ENCODE measurements around the gene CERS3. TPM values are rescaled to one million over a fixed set of nuclear protein-coding genes. Genes with fewer than 3 reads are reported as not detected.
A peak's percentile ranks its signal among the peaks of the same experiment; 100 is the strongest.

Gene CERS3
- total RNA-seq, 1 donor from 2014 or later = 0.24 TPM

GRCh38 chr15:100533886-100534285 lies 5.1 kb upstream of the CERS3 start:
- DNase-seq (ENCODE audit: low spot score) = no peak
- intact Hi-C loops (cut with DNase I) = no loop called here

- intact Hi-C loops (cut with DNase I) = no loop called here
- no peak for DNase-seq (ENCODE audit: low spot score)
Measured at GRCh38 chr15:100531823-100532327, 3.1 kb upstream of the CERS3 start.

- intact Hi-C loops (cut with DNase I) = no loop called here
Measured at GRCh38 chr15:100531204-100531603, 2.5 kb upstream of the CERS3 start.

GRCh38 chr15:100529556-100529955 lies 806 bp upstream of the CERS3 start:
- no peak for DNase-seq (ENCODE audit: low spot score)
- intact Hi-C loops (cut with DNase I) = no loop called here

More at GRCh38 chr15:100531204-100531603, 2.5 kb upstream of the CERS3 start:
- no peak for DNase-seq (ENCODE audit: low spot score)

GRCh38 chr15:100526027-100526481 lies 2.7 kb downstream of the CERS3 start:
- DNase-seq (ENCODE audit: low spot score) = no peak
- intact Hi-C loops (cut with DNase I) = no loop called here

GRCh38 chr15:100525436-100525835 lies 3.3 kb downstream of the CERS3 start:
- intact Hi-C loops (cut with DNase I) = no loop called here
- DNase-seq (ENCODE audit: low spot score) = no peak

- DNase-seq (ENCODE audit: low spot score) = no peak
- intact Hi-C loops (cut with DNase I) = no loop called here
Measured at GRCh38 chr15:100524326-100524725, 4.4 kb downstream of the CERS3 start.

- intact Hi-C loops (cut with DNase I) = no loop called here
Measured at GRCh38 chr15:100521907-100522306, 6.8 kb downstream of the CERS3 start.

GRCh38 chr15:100520132-100520921 lies 8.4 kb downstream of the CERS3 start:
- DNase-seq (ENCODE audit: low spot score) = peak; percentile 78
- intact Hi-C loops (cut with DNase I) = no loop called here

More at GRCh38 chr15:100521907-100522306, 6.8 kb downstream of the CERS3 start:
- no peak for DNase-seq (ENCODE audit: low spot score)

GRCh38 chr15:100517846-100518245 lies 10.9 kb downstream of the CERS3 start:
- intact Hi-C loops (cut with DNase I) = no loop called here
- DNase-seq (ENCODE audit: low spot score) = no peak

GRCh38 chr15:100516643-100517512 lies 11.9 kb downstream of the CERS3 start:
- no peak for DNase-seq (ENCODE audit: low spot score)

GRCh38 chr15:100515758-100516157 lies 13.0 kb downstream of the CERS3 start:
- intact Hi-C loops (cut with DNase I) = no loop called here

More at GRCh38 chr15:100516643-100517512, 11.9 kb downstream of the CERS3 start:
- intact Hi-C loops (cut with DNase I) = no loop called here

GRCh38 chr15:100508641-100509300 lies 20.0 kb downstream of the CERS3 start:
- intact Hi-C loops (cut with DNase I) = no loop called here
- no peak for DNase-seq (ENCODE audit: low spot score)

More at GRCh38 chr15:100515758-100516157, 13.0 kb downstream of the CERS3 start:
- DNase-seq (ENCODE audit: low spot score) = no peak

GRCh38 chr15:100502651-100503050 lies 26.1 kb downstream of the CERS3 start:
- intact Hi-C loops (cut with DNase I) = no loop called here

GRCh38 chr15:100501117-100501516 lies 27.6 kb downstream of the CERS3 start:
- intact Hi-C loops (cut with DNase I) = no loop called here

More at GRCh38 chr15:100502651-100503050, 26.1 kb downstream of the CERS3 start:
- no peak for DNase-seq (ENCODE audit: low spot score)

GRCh38 chr15:100500226-100500990 lies 28.3 kb downstream of the CERS3 start:
- no peak for DNase-seq (ENCODE audit: low spot score)
- intact Hi-C loops (cut with DNase I) = no loop called here

More at GRCh38 chr15:100501117-100501516, 27.6 kb downstream of the CERS3 start:
- no peak for DNase-seq (ENCODE audit: low spot score)

GRCh38 chr15:100495861-100496260 lies 32.9 kb downstream of the CERS3 start:
- no peak for DNase-seq (ENCODE audit: low spot score)
- intact Hi-C loops (cut with DNase I) = no loop called here

- no peak for DNase-seq (ENCODE audit: low spot score)
- intact Hi-C loops (cut with DNase I) = no loop called here
Measured at GRCh38 chr15:100493213-100493612, 35.5 kb downstream of the CERS3 start.

GRCh38 chr15:100484443-100484842 lies 44.3 kb downstream of the CERS3 start:
- DNase-seq (ENCODE audit: low spot score) = no peak
- intact Hi-C loops (cut with DNase I) = no loop called here

Measured in cardiac septum (tissue), 1 donor.